HG03045 (cell line): ENCODE results near the gene HMCN2.

Experiments used
- ATAC-seq: cut with Tn5 transposase; IDR thresholded peaks from one replicate; pipeline ENCODE4 v1.9.1; 2021; ENCODE audit warnings: mild to moderate bottlenecking, moderate library complexity; ENCODE audit not compliant: unreplicated experiment

Gene HMCN2

GRCh38 chr9:130265431-130266235 lies at the start of gene HMCN2:
Gene HMCN2 (plus strand): TSS chr9:130265760. CDS start chr9:130265879, 119 bp downstream.
- ATAC-seq, result no peak

DNA sequence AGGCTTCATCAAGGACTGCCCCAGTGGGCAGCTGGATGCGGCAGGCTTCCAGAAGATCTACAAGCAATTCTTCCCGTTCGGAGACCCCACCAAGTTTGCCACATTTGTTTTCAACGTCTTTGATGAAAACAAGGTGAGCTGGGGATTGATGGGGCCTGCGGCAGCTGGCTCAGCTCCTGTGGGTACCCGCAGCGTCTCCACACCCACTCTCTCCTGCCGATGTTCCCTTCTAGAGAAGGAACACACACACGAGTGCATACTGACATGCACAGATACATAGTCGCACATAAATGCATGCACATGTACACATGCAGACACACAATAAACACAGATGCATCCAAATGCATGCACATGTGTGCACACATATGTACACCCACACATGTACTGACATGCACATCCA lies 47.7 kb upstream of the HMCN2 start:
- no peak for ATAC-seq

DNA sequence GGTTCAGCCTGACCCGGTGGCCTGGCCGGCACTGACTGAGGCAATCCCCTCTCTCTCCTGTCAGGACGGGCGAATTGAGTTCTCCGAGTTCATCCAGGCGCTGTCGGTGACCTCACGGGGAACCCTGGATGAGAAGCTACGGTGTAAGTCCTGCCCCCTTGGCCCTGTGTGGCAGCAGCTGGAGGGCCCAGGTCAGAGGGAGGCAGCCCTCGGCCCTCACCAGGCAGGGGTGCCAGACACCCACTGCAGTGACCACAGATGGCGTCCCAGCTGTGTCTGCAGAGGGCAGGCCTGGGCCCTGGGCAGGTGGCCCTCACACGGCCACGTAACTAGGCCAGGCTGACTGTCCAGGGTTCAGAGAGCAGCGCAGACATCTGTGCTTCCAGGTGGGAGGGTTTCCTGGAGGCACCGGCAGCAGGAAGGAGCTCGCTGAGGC lies 45.9 kb upstream of the HMCN2 start:
- ATAC-seq, result no peak

DNA sequence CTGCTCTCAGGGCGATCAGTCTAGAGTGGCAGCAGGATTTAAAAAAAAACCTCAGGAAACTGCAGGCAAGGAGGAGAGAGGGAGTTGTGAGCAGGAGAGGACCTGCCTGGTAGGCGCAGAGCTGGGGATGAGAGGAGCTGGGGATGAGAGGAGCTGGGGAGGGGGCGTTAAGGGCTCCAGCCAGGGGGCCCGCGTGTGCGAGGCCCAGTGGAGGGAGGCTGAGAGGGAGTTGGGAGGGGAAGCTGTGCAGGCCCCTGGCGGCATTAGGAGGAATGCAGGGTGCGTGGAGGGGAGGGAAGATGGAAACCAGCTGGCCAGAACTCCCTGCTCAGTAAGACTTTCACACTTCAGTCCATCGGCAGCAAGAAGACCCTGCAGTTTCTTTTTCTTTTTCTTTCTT lies 45.2 kb upstream of the HMCN2 start:
- ATAC-seq, result no peak

- ATAC-seq, result no peak
These were observed 42.7 kb upstream of the HMCN2 start for GRCh38 chr9:130222833-130223232.

DNA sequence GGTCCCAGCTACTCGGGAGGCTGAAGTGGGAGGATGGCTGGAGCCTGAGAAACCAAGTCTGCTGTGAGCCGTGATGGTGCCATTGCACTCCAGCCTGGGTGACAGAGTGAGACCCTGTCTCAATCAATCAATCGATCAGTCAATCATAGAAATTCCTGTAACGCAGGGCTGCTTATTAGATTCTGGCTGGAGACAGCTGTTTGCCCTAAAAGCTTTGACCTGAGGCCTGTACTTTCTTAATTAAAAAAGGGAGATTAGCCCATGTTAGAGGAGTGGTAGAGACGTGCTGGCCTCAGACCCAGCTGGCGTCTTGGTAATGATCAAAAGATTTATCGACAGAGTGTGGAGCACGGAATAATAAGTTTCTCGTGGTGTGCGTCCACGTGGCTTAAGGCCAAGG lies 40.5 kb upstream of the HMCN2 start:
- ATAC-seq, result no peak

- ATAC-seq, result no peak
These were observed 40.0 kb upstream of the HMCN2 start for GRCh38 chr9:130225586-130225985.

- ATAC-seq, result no peak
These were observed 39.4 kb upstream of the HMCN2 start for GRCh38 chr9:130226112-130226511.

- no peak for ATAC-seq
These were observed 37.7 kb upstream of the HMCN2 start for GRCh38 chr9:130227833-130228232.

DNA sequence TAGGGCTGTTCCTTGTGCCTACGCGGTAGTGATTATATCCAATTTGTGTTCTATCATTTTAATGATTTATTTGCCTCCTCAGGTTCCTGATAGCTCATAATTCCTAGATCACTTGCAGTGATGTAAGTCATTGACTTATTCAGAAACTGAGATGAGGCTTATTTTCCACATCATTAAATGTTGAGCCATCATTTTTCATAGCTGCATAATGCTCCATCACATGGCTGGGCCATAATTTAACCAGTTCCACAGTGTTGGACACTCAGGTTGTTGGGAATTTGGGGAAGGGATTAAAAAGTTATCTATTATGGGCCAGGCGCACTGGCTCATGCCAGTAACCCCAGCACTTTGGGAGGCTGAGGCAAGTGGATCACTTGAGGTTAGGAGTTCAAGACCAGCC lies 35.8 kb upstream of the HMCN2 start:
- no peak for ATAC-seq

DNA sequence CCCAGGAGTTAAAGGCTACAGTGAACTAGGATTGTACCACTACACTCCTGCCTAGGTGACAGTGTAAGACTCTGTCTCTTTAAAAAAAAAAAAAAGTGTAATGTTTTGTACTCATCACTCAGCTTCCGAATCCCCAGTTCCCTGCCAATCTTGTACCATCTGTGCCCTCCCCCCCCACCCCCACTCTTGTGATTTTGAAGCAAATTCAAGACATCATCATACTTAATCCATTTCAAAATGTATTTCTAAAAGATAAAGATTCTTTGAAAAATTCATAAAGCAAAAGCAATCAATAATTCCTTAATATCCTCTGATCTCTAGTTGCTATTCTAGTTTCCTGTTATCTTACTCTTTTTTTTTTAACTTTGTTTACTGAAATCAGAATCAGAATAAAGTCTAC lies 34.9 kb upstream of the HMCN2 start:
- ATAC-seq, result no peak

GRCh38 chr9:130232899-130233586 lies 32.5 kb upstream of the HMCN2 start:
- no peak for ATAC-seq

- ATAC-seq, result no peak
These were observed 32.0 kb upstream of the HMCN2 start for GRCh38 chr9:130233587-130233945.

GRCh38 chr9:130234340-130235260 lies 31.0 kb upstream of the HMCN2 start:
- no peak for ATAC-seq

GRCh38 chr9:130235558-130236435 lies 29.8 kb upstream of the HMCN2 start:
- no peak for ATAC-seq

DNA sequence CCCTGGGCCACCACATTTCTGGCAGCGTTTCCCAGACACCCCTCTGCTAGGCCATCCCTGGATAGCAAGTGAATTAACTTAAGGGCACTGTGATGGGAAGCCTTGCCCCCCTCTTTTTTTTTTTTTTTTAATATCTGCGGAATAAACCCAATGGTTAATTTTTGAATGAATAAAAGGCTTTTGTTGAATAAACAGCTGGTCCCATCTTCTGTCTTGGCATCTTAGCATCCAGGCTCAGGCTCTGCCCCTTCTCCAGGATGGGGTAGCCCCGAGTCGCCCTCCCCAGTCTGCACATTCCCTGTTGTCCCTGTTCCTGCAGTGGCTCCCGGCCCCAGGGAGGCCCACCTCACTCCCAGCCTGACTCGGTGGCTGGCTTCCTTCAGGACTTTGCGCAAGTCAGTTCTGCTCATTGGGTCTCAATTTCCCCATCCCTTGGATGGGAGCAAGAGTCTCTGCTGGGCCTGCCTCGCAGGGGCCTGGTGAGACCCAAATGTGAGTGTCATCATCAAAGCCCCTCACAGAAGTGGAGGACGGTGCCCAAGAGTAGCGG lies 29.0 kb upstream of the HMCN2 start:
- ATAC-seq, result no peak

DNA sequence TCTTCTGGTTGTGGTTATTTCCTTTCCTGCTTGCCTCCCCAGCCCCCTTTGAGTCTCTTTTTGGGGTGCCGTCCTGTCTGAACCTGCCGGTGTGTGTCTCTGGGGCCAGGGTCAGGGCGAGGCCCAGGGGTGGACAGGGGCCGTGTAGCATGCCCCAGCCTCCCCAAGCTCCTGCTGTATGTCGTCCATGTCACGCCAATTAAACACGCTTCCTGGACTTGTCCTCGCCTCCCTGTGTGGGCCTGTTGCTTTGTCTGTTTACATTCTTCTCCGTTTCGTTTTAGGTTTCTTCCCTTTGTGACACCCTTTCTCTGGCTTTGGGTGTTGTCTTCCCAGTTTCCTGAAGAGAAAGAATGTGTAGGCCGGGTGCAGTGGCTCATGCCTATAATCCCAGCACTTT lies 28.5 kb upstream of the HMCN2 start:
- ATAC-seq, result no peak

DNA sequence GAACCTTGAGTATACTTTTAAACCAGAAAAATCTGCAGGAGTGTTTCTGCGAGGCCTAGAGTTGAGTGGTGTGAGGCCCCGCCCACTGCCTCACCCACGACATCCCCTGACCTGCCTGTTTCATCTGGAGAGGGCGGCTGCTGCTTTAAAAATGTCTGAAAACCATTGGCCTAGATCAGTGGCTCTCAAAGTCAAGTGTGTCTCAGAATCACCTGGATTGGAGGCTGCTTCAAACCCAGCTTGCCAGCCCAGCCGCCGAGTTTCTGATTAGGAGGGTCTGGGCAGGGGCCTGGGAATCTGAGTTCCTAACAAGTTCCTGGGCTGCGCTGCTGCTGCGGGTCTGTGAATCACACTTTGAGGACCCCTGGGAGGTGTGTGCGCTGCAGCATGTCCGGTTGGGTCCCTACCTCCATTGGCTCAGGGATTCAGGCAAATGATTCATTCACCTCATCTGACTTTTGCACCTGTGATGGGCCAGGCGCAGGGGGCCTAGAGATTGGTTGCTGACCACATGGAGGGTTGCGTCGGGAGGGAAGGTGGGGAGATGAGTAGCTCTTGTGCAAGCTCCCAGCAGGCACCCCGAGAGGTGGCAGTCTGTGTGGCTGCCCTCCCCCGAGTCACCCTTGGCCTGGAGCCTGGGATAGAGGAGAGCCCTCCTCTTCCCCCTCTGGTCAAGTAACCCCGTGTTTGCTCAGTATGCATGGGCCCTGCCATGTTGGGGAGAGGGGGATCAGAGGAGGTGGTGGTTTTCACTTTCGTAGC lies 27.6 kb upstream of the HMCN2 start:
- no peak for ATAC-seq

DNA sequence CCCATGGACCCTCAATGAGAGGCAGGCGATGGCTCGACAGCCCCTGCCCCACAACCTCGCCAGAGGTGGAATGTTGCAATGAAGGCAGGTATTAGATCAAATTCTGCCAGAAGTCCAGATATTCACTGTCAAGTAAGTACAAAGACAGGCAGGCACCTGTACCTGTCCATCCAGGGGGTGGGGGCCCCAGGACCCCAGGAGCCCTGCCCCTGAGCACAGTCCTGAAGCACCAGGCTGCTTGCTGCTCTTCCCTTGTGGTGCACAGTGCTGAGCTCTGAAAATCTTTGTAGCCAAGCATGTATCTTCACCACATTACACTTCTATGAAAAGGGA lies 26.2 kb upstream of the HMCN2 start:
- ATAC-seq, result no peak
